ENCODE results near the gene PLSCR5.

The PLSCR5 gene

GRCh38 chr3:146605106-146605505 is at the start of gene PLSCR5:
TSS of gene PLSCR5 (minus strand) at chr3:146605346. CDS start at chr3:146605212, 134 bp downstream.
- Histone ChIP-seq H3K9ac (ENCODE audit: insufficient read length) (no peak within 1 kb of the TSS), H3K36me3 (ENCODE audit: insufficient read depth, low read length) (no peaks in the 10 kb centered on the region), H3K27ac (no peak within 1 kb of the TSS), H3K4me3 (no peak within 1 kb of the TSS), H3K9me3 (ENCODE audit: low read depth, low read length) (no peaks in the 10 kb centered on the region)
- TF ChIP-seq EZH2 (IDR thresholded peaks at IDR 0.05) (no peak), POLR2AphosphoS5 (IDR thresholded peaks at IDR 0.05; ENCODE audit: borderline replicate concordance, low read depth, low read length) (no peak), FOXP2 (optimal IDR thresholded peaks at IDR 0.05; ENCODE audit: control extremely low read depth, extremely low read length, insufficient read depth) (no peak)
- DNase-seq (ENCODE audit: low read depth, low spot score) = no peak

GRCh38 chr3:146653978-146654377 is 48.8 kb upstream of the PLSCR5 start:
- H3K4me3 ChIP-seq = no peak overlapping the region
- no peaks in the 10 kb centered on the region for H3K36me3 ChIP-seq (ENCODE audit: insufficient read depth, low read length)
- no peak overlapping the region for H3K27ac ChIP-seq
- DNase-seq (ENCODE audit: low read depth, low spot score) = no peak
- H3K9ac ChIP-seq (ENCODE audit: insufficient read length) = no peak overlapping the region
- H3K9me3 ChIP-seq (ENCODE audit: low read depth, low read length) = no peaks in the 10 kb centered on the region
- no peak for TF ChIP-seq EZH2 (IDR thresholded peaks at IDR 0.05)
- no peak for TF ChIP-seq FOXP2 (optimal IDR thresholded peaks at IDR 0.05; ENCODE audit: control extremely low read depth, extremely low read length, insufficient read depth)

- Histone ChIP-seq H3K27ac (no peak overlapping the region), H3K9me3 (ENCODE audit: low read depth, low read length) (no peaks in the 10 kb centered on the region), H3K4me3 (no peak overlapping the region), H3K36me3 (ENCODE audit: insufficient read depth, low read length) (no peaks in the 10 kb centered on the region), H3K9ac (ENCODE audit: insufficient read length) (no peak overlapping the region)
- DNase-seq (ENCODE audit: low read depth, low spot score) = no peak
- TF ChIP-seq FOXP2 (optimal IDR thresholded peaks at IDR 0.05; ENCODE audit: control extremely low read depth, extremely low read length, insufficient read depth) = no peak
- no peak for TF ChIP-seq POLR2AphosphoS5 (IDR thresholded peaks at IDR 0.05; ENCODE audit: borderline replicate concordance, low read depth, low read length)
- no peak for TF ChIP-seq EZH2 (IDR thresholded peaks at IDR 0.05)
These were observed 45.7 kb upstream of the PLSCR5 start for GRCh38 chr3:146650691-146651442.

GRCh38 chr3:146646261-146646660 is 41.1 kb upstream of the PLSCR5 start:
- Histone ChIP-seq H3K9me3 (ENCODE audit: low read depth, low read length) (no peaks in the 10 kb centered on the region), H3K4me3 (no peak overlapping the region), H3K27ac (no peak overlapping the region), H3K36me3 (ENCODE audit: insufficient read depth, low read length) (no peaks in the 10 kb centered on the region), H3K9ac (ENCODE audit: insufficient read length) (no peak overlapping the region)
- no peak for TF ChIP-seq POLR2AphosphoS5 (IDR thresholded peaks at IDR 0.05; ENCODE audit: borderline replicate concordance, low read depth, low read length)
- TF ChIP-seq FOXP2 (optimal IDR thresholded peaks at IDR 0.05; ENCODE audit: control extremely low read depth, extremely low read length, insufficient read depth) = no peak
- TF ChIP-seq EZH2 (IDR thresholded peaks at IDR 0.05) = no peak
- no peak for DNase-seq (ENCODE audit: low read depth, low spot score)

GRCh38 chr3:146640955-146641867 is 36.1 kb upstream of the PLSCR5 start:
- no peaks in the 10 kb centered on the region for H3K9me3 ChIP-seq (ENCODE audit: low read depth, low read length)
- H3K27ac ChIP-seq = no peak overlapping the region
- peak; percentile 64 for DNase-seq (ENCODE audit: low read depth, low spot score)
- H3K4me3 ChIP-seq = no peak overlapping the region
- H3K9ac ChIP-seq (ENCODE audit: insufficient read length) = no peak overlapping the region
- TF ChIP-seq EZH2 (IDR thresholded peaks at IDR 0.05) (no peak), POLR2AphosphoS5 (IDR thresholded peaks at IDR 0.05; ENCODE audit: borderline replicate concordance, low read depth, low read length) (no peak), FOXP2 (optimal IDR thresholded peaks at IDR 0.05; ENCODE audit: control extremely low read depth, extremely low read length, insufficient read depth) (no peak)
- no peaks in the 10 kb centered on the region for H3K36me3 ChIP-seq (ENCODE audit: insufficient read depth, low read length)

GRCh38 chr3:146640361-146640760 is 35.2 kb upstream of the PLSCR5 start:
- Histone ChIP-seq H3K4me3 (no peak overlapping the region), H3K27ac (no peak overlapping the region), H3K9me3 (ENCODE audit: low read depth, low read length) (no peaks in the 10 kb centered on the region), H3K36me3 (ENCODE audit: insufficient read depth, low read length) (no peaks in the 10 kb centered on the region), H3K9ac (ENCODE audit: insufficient read length) (no peak overlapping the region)
- TF ChIP-seq POLR2AphosphoS5 (IDR thresholded peaks at IDR 0.05; ENCODE audit: borderline replicate concordance, low read depth, low read length) = no peak
- TF ChIP-seq FOXP2 (optimal IDR thresholded peaks at IDR 0.05; ENCODE audit: control extremely low read depth, extremely low read length, insufficient read depth) = no peak
- TF ChIP-seq EZH2 (IDR thresholded peaks at IDR 0.05) = no peak
- DNase-seq (ENCODE audit: low read depth, low spot score) = no peak

- Histone ChIP-seq H3K9ac (ENCODE audit: insufficient read length) (no peak overlapping the region), H3K27ac (no peak overlapping the region), H3K4me3 (no peak overlapping the region), H3K9me3 (ENCODE audit: low read depth, low read length) (no peaks in the 10 kb centered on the region), H3K36me3 (ENCODE audit: insufficient read depth, low read length) (no peaks in the 10 kb centered on the region)
- DNase-seq (ENCODE audit: low read depth, low spot score) = no peak
- TF ChIP-seq EZH2 (IDR thresholded peaks at IDR 0.05) (no peak), POLR2AphosphoS5 (IDR thresholded peaks at IDR 0.05; ENCODE audit: borderline replicate concordance, low read depth, low read length) (no peak), FOXP2 (optimal IDR thresholded peaks at IDR 0.05; ENCODE audit: control extremely low read depth, extremely low read length, insufficient read depth) (no peak)
These were observed 33.6 kb upstream of the PLSCR5 start for GRCh38 chr3:146638718-146639117.

- Histone ChIP-seq H3K4me3 (no peak overlapping the region), H3K36me3 (ENCODE audit: insufficient read depth, low read length) (no peaks in the 10 kb centered on the region), H3K9me3 (ENCODE audit: low read depth, low read length) (no peaks in the 10 kb centered on the region), H3K9ac (ENCODE audit: insufficient read length) (no peak overlapping the region), H3K27ac (no peak overlapping the region)
- no peak for DNase-seq (ENCODE audit: low read depth, low spot score)
- no peak for TF ChIP-seq EZH2 (IDR thresholded peaks at IDR 0.05)
- no peak for TF ChIP-seq FOXP2 (optimal IDR thresholded peaks at IDR 0.05; ENCODE audit: control extremely low read depth, extremely low read length, insufficient read depth)
- no peak for TF ChIP-seq POLR2AphosphoS5 (IDR thresholded peaks at IDR 0.05; ENCODE audit: borderline replicate concordance, low read depth, low read length)
These were observed 32.7 kb upstream of the PLSCR5 start for GRCh38 chr3:146637871-146638270.

All from SK-N-MC (cell line).